HTR-8/SVneo (cell line): ENCODE measurements around the gene KRT2.

ENCODE experiments used
- DNase-seq: peaks from one replicate; pipeline ENCODE4 v3.0.0; 2011; ENCODE audit warnings: low spot score, mixed read lengths; ENCODE audit not compliant: insufficient read length
- FAIRE-seq: peaks from 2 replicates; lab custom pipeline; 2011; peaks lifted over from hg19 to GRCh38; lab: Jason Lieb, UNC

Gene KRT2

DNA sequence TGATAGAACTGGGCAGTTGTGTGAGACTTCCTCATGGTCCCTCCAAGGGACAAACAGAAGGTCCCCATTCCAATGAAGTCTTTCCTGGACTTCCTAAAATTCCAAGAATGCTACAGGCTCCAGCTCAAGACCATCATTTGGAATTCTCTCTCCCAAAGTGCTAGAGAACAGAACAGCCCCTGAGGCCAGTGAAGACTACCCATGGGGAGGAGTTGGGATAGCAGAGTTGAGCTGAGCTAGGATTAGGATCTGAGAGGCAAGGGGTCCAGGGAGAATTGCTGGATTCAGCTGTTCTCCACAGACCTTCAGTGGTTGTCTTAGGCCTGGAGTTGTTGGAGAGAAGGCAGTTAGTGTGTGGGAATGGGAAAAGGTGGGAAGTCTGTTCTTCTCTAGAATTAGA is 17.4 kb upstream of the KRT2 start:
- DNase-seq (no peak), FAIRE-seq (no peak)

DNA sequence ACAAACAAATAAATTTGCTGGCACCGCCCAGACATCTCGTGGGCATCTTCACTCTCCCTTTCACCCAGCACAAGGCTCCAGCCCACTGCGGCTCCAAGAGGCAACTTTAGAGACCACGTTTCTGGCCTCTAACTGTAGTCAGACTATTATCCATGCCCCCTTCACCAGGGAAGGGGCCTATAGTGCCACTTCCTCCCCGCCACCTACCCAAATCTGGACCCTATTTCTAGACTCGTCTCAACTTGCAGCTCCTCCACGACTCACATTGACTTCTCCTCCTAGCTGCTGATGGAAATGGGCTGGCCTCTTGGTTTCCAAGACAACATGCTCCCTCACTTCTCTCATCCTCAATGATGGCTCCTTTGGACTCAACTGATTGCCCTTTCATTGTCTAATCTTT is 15.9 kb upstream of the KRT2 start:
- DNase-seq: no peak
- FAIRE-seq: no peak

DNA sequence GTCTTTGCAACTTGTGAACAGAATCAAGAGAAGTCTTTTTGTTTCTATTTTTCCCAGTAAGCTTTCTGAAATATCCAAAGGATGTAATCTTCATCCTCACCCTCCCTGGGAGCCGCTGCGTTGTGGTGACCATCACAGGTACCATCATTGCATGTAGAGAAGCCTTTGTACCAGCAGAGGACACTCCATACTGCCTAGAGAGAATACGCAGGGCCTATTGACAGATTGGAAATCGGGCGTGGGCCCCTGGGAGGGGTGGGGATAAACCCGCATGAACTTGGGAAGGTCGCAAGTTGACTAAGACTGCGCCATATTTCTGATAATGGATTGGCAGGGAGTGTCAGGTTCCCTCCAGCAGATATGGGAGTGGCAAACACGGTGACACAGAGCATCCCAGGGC is 15.5 kb upstream of the KRT2 start:
- DNase-seq (no peak), FAIRE-seq (no peak)

DNA sequence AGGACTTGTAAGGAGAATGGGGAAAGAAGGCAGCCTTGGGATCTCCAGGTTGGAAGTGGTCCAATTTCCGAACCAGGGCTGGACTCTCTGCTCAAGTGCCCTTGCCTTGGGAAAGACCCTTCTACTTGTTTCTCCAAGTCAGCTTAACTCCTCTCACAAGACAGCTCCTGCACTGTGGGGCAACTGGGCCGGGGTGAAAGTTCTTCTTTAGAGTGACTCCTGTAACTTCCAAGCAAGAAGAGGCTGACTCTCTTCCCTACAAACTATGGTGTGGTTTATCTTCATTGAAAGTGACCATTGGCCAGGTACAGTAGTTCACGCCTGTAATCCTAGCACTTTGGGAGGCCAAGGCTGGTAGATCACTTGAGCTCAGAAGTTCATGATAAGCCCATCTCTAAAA is 14.5 kb upstream of the KRT2 start:
- no peak for DNase-seq
- no peak for FAIRE-seq

DNA sequence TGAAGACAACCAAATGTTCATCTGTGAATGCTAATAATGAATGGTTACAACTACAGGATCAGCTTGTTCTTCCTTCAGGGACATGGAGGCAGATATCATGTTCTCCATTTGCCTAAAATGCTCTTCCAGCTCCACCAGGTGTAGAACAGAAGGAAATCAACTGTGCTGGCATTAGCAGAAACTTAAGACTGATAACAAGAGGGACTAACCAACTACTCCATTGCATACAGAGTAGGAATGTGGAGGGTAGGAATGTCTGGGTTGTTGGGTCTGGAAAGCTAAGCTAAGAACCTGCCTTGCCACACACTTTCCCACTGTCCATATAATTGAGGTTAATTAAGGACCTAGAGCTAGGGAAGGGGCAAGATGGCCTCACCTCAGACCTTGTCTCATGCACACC is 11.4 kb upstream of the KRT2 start:
- DNase-seq (no peak), FAIRE-seq (no peak)

DNA sequence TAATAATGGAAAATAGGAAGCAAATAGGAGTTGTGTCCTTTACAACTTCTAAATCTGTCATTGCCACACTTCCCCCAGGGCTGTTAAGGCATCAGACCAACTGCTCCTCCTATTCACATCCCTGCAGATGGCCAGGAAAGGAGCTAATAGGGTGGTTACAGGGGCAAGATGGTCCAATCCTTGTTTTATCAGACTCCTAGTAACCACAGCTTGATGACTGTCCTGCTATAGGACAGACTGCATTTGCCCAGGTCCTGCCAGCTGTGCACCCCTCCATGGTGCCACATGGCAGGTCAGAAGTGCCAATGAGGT is 10.9 kb upstream of the KRT2 start:
- DNase-seq: no peak
- FAIRE-seq: no peak

DNA sequence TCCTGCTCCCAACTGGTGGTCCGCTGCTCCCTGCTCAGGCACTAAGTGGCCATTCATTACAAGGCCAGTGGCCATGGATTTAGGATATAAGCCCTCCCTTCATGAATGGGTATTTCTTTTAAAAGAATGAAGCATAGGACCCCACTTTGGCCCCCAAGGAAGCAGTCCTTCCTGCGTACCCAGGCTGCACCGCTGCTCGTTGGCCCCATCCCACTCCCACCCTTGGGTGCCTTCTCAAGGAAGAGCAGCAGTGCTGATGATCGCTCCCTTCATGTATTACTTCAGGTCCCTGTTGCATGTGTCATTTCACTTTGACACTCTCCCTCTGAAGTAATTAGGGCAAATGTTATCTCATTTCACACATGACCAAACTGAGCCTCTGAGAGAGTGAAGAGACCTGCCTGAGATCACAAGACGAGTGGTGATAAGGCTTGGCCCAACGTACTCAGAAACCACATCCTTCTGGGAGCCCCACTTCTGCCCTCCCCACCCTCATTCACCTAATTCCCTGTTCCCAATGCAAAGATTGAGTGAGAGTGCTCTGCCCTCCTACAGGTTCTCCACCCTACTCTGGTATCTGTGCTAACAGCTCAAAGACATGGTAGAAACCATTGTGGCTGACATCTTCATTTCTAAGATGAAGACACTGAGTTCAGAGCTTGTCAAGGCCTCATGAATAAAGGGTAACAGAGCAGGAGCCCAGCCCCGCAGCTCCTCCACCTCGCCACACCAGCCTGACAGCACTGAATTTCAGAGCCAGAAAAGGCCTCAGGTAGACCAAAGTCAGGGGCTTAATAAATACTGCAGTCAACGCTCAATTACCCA is 10.3 kb upstream of the KRT2 start:
- FAIRE-seq (no peak), DNase-seq (no peak)

DNA sequence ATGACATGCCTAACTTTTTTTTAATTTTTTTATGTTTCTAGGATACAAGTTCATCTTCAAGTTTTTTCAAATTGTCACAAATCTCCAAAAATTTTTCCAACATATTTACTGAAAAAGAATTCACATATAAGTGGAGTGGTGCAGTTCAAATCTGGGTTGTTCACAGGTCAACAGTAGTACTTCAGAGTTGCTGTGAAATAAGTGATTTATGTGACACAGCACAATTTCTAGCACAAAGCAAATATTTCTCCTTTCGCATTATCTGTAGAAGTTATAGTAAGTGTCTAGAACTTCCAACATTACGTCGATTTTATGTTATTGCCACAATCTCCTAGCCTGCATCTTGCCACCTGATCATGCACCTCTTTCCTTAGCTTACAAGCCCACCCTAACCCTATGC is 9.7 kb upstream of the KRT2 start:
- FAIRE-seq (no peak), DNase-seq (no peak)

DNA sequence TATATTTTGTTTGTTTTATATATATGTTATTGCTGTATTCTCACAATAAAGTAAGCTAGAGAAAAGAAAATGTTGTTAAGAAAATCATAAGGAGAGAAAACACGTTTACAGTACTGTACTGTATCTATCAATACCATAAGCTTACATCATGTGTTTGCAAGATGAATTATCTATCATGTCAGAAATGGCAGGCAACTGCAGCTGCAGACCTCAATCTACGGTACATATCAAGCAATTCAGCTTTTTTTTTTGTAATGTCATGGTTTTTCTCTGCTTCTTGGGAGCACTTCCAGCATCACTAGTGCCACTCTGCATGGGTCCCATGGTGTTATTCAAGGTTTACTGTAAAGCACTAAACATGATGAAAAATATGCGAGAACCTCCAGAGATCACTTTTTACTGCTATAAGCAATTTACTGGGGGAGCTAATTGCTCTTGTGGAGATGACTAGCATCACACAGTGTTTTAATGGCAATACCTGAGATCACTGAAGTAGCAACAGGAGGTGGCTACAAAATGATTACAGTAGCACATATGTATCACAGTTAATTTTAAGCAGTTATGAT is 9.0 kb upstream of the KRT2 start:
- DNase-seq (no peak), FAIRE-seq (no peak)

DNA sequence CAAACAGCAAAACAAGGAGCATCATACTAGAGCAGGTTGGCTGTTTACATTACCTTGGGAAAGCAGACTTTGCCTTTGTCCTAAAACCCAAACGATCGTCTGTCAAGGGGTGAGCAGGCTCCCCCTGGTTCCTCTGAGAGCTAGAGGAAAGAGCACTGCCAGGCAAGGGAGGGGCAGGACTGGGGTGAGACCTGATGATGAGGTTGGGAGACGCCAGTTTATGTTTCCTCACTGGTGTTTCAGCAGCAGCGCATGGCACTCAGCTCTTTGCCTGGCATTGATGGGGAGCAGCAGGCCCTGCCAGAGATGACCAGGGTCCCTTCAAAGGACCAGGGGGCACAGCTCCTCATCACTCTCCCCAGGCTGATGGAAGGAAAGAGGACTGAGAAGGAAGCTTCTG is 7.9 kb upstream of the KRT2 start:
- DNase-seq (no peak), FAIRE-seq (no peak)

DNA sequence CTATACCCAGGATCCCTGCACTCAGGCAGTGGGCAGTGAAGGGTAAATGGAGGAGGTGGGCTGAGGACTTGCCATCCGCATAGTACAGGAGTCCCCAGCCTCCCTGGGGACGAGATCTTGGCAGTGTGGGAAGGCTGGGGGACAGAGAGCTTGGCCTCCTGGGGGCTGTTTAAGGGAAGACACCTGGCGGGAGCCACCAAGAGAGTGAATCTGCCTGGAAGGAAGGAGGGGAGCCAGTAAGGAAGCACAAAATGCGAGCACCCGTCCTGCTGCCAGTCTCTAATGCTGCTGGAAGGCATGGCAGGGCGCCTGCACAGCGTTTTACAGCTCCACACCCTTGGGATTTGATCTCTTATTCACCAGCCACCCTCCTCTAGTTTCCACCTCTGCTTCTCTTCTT is 7.4 kb upstream of the KRT2 start:
- DNase-seq (no peak), FAIRE-seq (no peak)

DNA sequence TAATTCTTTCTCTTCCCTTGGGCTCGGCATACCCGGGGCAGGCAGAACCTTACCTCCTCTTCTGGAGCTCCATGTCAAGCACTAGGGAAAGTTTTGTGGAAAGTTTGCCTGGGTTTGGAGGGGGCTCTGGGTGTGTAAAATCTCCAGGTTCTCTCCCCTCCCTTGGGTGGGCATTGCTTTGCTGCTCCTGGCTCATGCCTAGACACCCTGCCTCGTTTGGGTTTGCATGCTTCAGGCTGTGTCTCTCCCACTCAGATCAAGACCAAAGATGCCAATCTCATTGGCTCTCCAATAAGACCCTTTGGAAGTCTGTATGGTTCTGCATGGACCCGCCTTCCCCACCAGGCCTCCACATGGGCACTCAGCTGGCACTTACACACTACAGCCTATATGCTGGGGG is 6.2 kb upstream of the KRT2 start:
- FAIRE-seq (no peak), DNase-seq (no peak)

DNA sequence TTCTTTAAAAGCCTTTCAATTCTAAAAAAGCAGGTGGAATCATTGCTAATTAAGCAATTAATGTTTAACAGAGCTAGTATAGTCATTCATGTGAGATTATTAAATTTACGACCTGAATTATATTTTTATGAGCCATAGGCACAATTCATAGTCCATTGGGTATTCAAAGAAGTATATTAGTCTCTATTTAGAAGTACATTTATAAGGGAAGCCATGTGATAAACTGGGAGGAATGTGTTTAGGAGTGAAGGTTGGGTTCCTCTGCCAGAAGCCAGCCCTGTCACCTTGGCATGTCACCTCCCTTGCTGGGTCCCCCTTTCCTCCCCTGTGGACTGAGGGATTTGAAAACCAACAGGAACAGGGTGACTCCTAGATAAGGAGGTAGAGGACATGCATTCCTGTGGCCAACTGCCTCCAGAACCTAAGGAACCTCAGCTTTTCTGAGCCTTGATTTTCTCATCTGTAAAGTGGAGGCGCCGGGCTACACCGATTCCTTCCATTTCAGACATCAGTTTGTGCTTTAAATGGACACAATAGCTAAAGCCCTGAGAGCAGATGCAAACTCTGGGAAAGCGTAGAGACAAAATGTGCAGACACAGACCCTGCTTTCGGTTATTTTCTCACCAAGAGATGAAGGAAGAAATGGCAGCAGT is 5.4 kb upstream of the KRT2 start:
- FAIRE-seq (no peak), DNase-seq (no peak)

DNA sequence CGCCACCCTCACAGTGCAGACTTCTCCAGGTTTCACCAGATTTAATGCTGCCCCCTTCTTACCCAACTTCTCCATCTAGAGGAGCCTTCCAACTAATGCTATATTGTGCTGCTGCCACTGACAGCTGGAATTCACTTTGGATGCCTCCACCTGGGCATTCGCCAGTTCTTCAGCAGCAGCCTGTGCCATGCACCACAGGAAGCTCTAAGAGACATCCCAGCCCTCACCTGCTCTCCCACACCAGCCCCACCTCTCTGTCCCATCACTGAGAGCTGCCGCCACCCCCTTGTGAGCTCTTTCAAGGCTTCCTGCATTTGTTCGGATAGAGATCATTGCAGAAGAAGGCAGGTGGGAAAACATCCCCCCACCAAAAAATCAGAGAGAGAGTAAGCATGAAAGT is 4.6 kb upstream of the KRT2 start:
- no peak for FAIRE-seq
- DNase-seq: no peak

DNA sequence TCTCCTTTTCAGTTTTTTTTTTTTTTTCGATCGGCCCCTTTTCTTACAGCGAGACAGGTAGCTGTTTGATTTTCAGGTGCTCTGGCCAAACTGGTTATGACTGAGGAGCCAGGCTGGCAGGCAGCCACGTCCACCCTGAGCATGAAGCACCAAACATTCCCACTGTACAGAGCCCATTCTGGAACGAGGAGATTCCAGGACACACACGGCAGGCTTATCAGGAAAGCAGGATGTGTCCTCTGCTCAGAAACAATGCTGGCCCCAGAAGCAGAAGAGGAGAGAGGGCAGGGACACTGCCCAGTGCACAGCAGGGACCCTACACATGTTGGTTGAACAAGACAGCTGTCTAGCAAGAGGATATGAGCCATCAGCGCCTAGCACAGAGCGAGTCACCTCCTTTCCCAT is 3.7 kb upstream of the KRT2 start:
- no peak for DNase-seq
- no peak for FAIRE-seq

DNA sequence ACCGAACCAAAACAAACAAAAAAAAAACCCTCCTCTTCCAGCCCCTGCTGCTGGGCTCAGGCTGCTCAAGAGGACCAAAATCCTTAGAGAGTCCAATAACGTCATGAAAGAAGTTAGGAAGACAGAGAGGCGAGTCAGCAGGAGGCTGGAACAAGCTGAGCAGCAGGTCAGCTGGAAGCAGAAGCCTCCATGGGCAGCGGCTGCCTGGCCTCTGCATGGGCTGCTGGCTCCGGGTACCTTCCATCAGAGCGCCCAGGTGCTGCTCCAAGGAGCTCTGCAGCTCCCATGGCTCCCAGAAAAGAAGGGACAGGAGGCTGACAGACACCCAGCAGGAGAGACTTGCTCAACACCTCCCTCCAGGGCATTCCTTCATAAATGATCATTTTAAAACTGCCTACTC is 3.2 kb upstream of the KRT2 start:
- no peak for FAIRE-seq
- DNase-seq: no peak

DNA sequence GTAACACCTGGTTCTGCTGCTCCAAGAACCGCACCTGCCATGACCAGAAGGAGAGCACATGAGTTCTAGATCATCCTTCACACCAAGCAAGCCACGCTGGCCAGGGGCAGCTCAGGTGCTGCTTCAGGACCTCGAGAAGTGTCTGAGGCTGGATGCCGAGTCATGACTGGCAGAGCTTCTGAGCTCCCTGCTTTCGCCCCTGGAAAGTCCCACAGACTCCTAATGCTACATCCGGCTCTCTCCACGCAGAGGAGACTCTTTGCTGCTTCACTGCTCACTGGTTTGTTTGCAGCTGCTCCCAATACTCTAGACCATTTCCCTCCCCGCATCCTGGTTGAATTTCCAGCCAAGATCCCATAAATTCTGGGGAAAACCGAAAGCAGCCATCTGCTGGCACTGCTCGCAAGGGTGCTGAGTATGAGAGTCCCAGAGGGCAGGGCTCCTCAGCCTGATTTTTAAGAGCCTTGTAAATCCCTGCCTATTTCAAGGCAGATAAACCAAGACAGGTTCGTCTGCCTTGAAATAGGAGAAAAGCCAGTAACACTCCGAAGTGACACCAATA is 1.4 kb downstream of the KRT2 start:
- no peak for FAIRE-seq

DNA sequence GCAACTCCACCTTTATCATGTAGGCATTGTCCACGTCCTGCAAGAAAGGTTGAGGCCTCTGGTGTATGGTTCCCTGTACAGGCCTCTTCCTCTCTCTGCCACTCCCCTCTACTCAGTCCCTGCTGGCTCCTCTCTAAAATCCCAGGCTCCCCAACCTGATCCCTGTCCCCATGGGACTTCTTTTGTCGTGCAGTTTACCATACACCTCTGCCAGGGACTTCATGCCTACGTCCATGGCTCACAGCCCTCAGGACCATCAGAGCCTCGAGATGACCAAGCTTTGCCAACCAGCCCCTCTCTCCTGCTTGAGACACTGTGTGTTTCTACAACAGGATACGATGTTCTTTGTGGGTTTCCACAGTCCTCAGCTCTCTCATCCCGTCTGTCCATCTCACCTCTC is 2.9 kb downstream of the KRT2 start:
- FAIRE-seq: no peak
- no peak for DNase-seq

More for the DNA sequence above, 1.4 kb downstream of the KRT2 start:
- no peak for DNase-seq

DNA sequence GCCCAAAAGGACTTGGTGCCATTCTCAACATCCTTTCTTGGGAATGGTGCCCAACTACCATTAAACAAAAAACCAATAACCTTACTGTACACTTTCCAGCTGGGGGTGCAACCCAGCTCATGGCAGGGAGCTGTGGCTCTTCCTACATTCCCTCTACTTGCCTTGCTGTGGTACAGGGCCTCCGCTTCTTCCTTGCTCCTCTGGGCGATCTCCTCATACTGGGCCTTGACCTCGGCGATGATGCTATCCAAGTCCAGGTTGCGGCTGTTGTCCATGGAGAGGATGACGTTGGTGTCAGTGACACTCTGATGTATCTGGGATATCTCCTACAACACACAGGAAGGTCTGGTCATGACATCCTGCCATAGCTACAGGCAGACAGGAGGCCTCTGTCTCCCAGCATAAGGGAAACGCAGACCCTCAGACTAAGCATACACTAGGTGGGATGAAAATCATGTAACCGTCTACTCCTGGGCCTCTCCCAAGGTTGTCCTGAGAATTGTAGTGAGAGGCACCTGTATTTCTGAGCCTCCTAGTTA is 3.9 kb downstream of the KRT2 start:
- DNase-seq: no peak
- no peak for FAIRE-seq

DNA sequence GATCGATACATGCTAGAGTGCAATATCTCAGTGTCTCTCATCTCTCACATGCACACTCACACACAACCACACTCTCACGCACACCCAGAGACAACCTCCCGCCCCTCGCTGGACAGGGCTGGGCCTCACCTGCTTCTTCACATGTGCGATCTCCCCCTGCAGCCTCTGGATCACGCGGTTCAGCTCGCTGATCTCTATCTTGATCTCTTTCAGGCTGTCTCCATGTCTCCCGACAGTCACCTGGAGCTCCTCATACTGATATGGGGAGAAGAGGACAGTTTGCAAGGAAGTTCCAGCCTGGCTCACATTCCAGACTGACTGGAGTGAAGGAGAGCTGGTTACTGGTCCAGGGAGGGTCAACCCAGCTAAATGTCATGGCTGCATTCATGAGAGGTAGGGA is 4.4 kb downstream of the KRT2 start:
- DNase-seq (no peak), FAIRE-seq (no peak)

DNA sequence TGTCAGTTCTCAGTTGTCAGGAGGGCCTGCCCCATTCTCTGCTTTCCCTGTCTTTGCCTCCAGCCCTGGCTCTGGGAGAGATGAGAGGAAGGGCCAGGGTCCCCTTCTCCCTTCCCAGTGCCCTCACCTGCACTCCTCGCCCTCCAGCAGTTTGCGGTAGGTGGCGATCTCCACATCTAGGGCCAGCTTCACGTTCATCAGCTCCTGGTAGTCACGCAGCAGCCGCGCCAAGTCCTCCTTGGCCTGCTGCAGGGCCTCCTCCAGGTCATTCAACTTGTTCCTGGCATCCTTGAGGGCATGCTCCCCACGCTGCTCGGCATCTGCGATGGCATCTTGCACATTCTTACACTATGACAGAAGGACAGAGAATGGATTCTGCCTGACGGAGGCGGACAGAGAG is 5.4 kb downstream of the KRT2 start:
- DNase-seq (no peak), FAIRE-seq (no peak)
